ENCODE data around the gene PRRC1. TPM values are rescaled to one million over a fixed set of nuclear protein-coding genes. Genes with fewer than 3 reads are reported as not detected.

Gene PRRC1
- total RNA-seq, 1 donor = 91.6 TPM

GRCh38 chr5:127492854-127493738, 24.3 kb upstream of the PRRC1 start:
- H3K27me3 ChIP-seq (ENCODE audit: insufficient read depth, low read length) = peaks cover 37% of the 10 kb centered on the region
- no peaks in the 10 kb centered on the region for H3K79me2 ChIP-seq (ENCODE audit: insufficient read depth, low read length)
- TF ChIP-seq, protein P1, sequence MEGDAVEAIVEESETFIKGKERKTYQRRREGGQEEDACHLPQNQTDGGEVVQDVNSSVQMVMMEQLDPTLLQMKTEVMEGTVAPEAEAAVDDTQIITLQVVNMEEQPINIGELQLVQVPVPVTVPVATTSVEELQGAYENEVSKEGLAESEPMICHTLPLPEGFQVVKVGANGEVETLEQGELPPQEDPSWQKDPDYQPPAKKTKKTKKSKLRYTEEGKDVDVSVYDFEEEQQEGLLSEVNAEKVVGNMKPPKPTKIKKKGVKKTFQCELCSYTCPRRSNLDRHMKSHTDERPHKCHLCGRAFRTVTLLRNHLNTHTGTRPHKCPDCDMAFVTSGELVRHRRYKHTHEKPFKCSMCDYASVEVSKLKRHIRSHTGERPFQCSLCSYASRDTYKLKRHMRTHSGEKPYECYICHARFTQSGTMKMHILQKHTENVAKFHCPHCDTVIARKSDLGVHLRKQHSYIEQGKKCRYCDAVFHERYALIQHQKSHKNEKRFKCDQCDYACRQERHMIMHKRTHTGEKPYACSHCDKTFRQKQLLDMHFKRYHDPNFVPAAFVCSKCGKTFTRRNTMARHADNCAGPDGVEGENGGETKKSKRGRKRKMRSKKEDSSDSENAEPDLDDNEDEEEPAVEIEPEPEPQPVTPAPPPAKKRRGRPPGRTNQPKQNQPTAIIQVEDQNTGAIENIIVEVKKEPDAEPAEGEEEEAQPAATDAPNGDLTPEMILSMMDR (IDR thresholded peaks at IDR 0.05; ENCODE audit: extremely low read depth, low read depth, low read length) = peak; percentile 77
- no peak overlapping the region for H3K4me3 ChIP-seq (ENCODE audit: insufficient read depth, low read length)
- H3K4me2 ChIP-seq (ENCODE audit: insufficient read depth, low read length) = no peak overlapping the region
- peak; percentile 11 for DNase-seq (ENCODE audit: insufficient read length, low spot score, missing footprints)
- no peak overlapping the region for H3K27ac ChIP-seq (ENCODE audit: low read depth, low read length)
- no peak overlapping the region for H2AFZ ChIP-seq (ENCODE audit: low read length)
- no peaks in the 10 kb centered on the region for H4K20me1 ChIP-seq (ENCODE audit: insufficient read depth, low read length)
- no peaks in the 10 kb centered on the region for H3K36me3 ChIP-seq (ENCODE audit: insufficient read depth, low read length)
- no peaks in the 10 kb centered on the region for H3K9me3 ChIP-seq (ENCODE audit: low read depth, low read length)
- no peaks in the 10 kb centered on the region for H3K4me1 ChIP-seq (ENCODE audit: insufficient read depth, low read length)

- peaks cover 23% of the 10 kb centered on the region for H3K27me3 ChIP-seq (ENCODE audit: insufficient read depth, low read length)
Observed at GRCh38 chr5:127498548-127498947, 18.9 kb upstream of the PRRC1 start.

GRCh38 chr5:127505905-127506304, 11.5 kb upstream of the PRRC1 start:
- DNase-seq (ENCODE audit: insufficient read length, low spot score, missing footprints) = no peak
- no peak overlapping the region for H3K27ac ChIP-seq (ENCODE audit: low read depth, low read length)
- TF ChIP-seq, protein P1 (IDR thresholded peaks at IDR 0.05; ENCODE audit: extremely low read depth, low read depth, low read length) = no peak

More at GRCh38 chr5:127498548-127498947, 18.9 kb upstream of the PRRC1 start:
- TF ChIP-seq, protein P1 (IDR thresholded peaks at IDR 0.05; ENCODE audit: extremely low read depth, low read depth, low read length) = no peak
- Histone ChIP-seq H3K27ac (ENCODE audit: low read depth, low read length) (no peak overlapping the region), H2AFZ (ENCODE audit: low read length) (no peak overlapping the region), H3K36me3 (ENCODE audit: insufficient read depth, low read length) (no peaks in the 10 kb centered on the region), H3K9me3 (ENCODE audit: low read depth, low read length) (no peaks in the 10 kb centered on the region), H3K4me3 (ENCODE audit: insufficient read depth, low read length) (no peak overlapping the region), H3K79me2 (ENCODE audit: insufficient read depth, low read length) (no peaks in the 10 kb centered on the region), H3K4me1 (ENCODE audit: insufficient read depth, low read length) (no peaks in the 10 kb centered on the region), H3K4me2 (ENCODE audit: insufficient read depth, low read length) (no peak overlapping the region), H4K20me1 (ENCODE audit: insufficient read depth, low read length) (no peaks in the 10 kb centered on the region)
- no peak for DNase-seq (ENCODE audit: insufficient read length, low spot score, missing footprints)

DNA sequence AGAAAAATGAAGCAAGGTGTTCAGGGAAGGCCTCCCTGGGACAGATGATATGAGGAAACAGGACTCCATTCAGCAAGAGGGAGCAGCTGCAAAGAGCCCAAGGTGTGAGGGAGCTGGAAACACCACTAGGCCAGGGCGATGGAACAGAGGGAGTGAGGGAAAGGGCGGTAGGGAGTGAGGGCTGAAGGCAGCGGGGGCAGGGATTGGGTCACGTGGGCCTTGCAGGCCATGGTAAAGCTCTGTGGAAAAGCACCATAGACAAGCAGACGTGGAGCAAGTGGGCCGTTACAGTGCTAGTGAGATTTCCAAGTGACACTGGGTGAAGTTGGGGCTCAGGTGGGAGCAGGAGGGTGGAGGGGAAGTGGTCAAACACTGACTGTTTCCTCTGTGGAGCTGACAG, 10.8 kb upstream of the PRRC1 start:
- H3K27ac ChIP-seq (ENCODE audit: low read depth, low read length) = no peak overlapping the region
- H4K20me1 ChIP-seq (ENCODE audit: insufficient read depth, low read length) = no peaks in the 10 kb centered on the region
- H2AFZ ChIP-seq (ENCODE audit: low read length) = no peak overlapping the region
- no peaks in the 10 kb centered on the region for H3K36me3 ChIP-seq (ENCODE audit: insufficient read depth, low read length)
- H3K9me3 ChIP-seq (ENCODE audit: low read depth, low read length) = no peaks in the 10 kb centered on the region
- no peaks in the 10 kb centered on the region for H3K79me2 ChIP-seq (ENCODE audit: insufficient read depth, low read length)
- H3K27me3 ChIP-seq (ENCODE audit: insufficient read depth, low read length) = peaks cover 26% of the 10 kb centered on the region
- no peak overlapping the region for H3K4me3 ChIP-seq (ENCODE audit: insufficient read depth, low read length)
- H3K4me1 ChIP-seq (ENCODE audit: insufficient read depth, low read length) = no peaks in the 10 kb centered on the region
- DNase-seq (ENCODE audit: insufficient read length, low spot score, missing footprints) = no peak
- TF ChIP-seq, protein P1 (IDR thresholded peaks at IDR 0.05; ENCODE audit: extremely low read depth, low read depth, low read length) = no peak
- no peak overlapping the region for H3K4me2 ChIP-seq (ENCODE audit: insufficient read depth, low read length)

More at GRCh38 chr5:127505905-127506304, 11.5 kb upstream of the PRRC1 start:
- no peaks in the 10 kb centered on the region for H3K4me1 ChIP-seq (ENCODE audit: insufficient read depth, low read length)
- no peaks in the 10 kb centered on the region for H3K79me2 ChIP-seq (ENCODE audit: insufficient read depth, low read length)
- peaks cover 23% of the 10 kb centered on the region for H3K27me3 ChIP-seq (ENCODE audit: insufficient read depth, low read length)
- no peaks in the 10 kb centered on the region for H3K36me3 ChIP-seq (ENCODE audit: insufficient read depth, low read length)
- no peak overlapping the region for H3K4me2 ChIP-seq (ENCODE audit: insufficient read depth, low read length)
- no peaks in the 10 kb centered on the region for H4K20me1 ChIP-seq (ENCODE audit: insufficient read depth, low read length)
- H3K9me3 ChIP-seq (ENCODE audit: low read depth, low read length) = no peaks in the 10 kb centered on the region
- no peak overlapping the region for H2AFZ ChIP-seq (ENCODE audit: low read length)
- H3K4me3 ChIP-seq (ENCODE audit: insufficient read depth, low read length) = no peak overlapping the region
